GM12878 (cell line): ENCODE measurements around the gene NSG2.

Source experiments
- ATF3 ChIP-seq: IDR thresholded peaks from 2 replicates; pipeline ENCODE4 v1.6.1; 2011; ENCODE audit warnings: low read depth, mild to moderate bottlenecking, low read length, moderate library complexity, borderline replicate concordance; ENCODE audit errors: extremely low read depth
- CEBPZ ChIP-seq: fragments of 150-350 bp; IDR thresholded peaks from 2 replicates; pipeline ENCODE4 v1.6.1; 2016; ENCODE audit warnings: low read depth, low read length
- CTCF ChIP-seq, 3 experiments: IDR thresholded peaks in 2 of 3; conservative IDR thresholded peaks in 1 of 3; 2 replicates each; pipeline ENCODE4 v1.5.1; 2011; ENCODE audit warnings: low read depth in 3 of 3, low read length in 3 of 3, mild to moderate bottlenecking in 3 of 3, control low read depth in 2 of 3, moderate library complexity in 2 of 3, inconsistent platforms in 1 of 3, mixed read lengths in 1 of 3; ENCODE audit not compliant: control insufficient read depth in 2 of 3, insufficient read depth in 1 of 3; ENCODE audit errors: extremely low read depth in 1 of 3
- E2F4 ChIP-seq: IDR thresholded peaks from 2 replicates; pipeline ENCODE4 v1.6.1; 2012; ENCODE audit warnings: low read depth, low read length, improper control_type of control experiment
- NRF1 ChIP-seq: conservative IDR thresholded peaks from 2 replicates; pipeline ENCODE4 v1.6.1; 2011; ENCODE audit warnings: mild to moderate bottlenecking, low read depth, low read length, improper control_type of control experiment
- POLR2A ChIP-seq: IDR thresholded peaks from 2 replicates; pipeline ENCODE4 v1.6.1; 2011; ENCODE audit warnings: low read depth, mild to moderate bottlenecking, low read length
- TCF7 ChIP-seq: IDR thresholded peaks from 2 replicates; pipeline ENCODE4 v1.6.1; 2014; ENCODE audit warnings: antibody characterized with exemption, borderline replicate concordance

- TF ChIP-seq NRF1 (no peak), CTCF (IDR thresholded peaks at IDR 0.05 in 2 of 3, conservative IDR thresholded peaks at IDR 0.05 in 1 of 3; ENCODE audit: control insufficient read depth in 2 of 3, extremely low read depth in 1 of 3, insufficient read depth in 1 of 3, low read depth in 3 of 3, low read length in 3 of 3) (no peak), CEBPZ (no peak), E2F4 (no peak), TCF7 (no peak), POLR2A (no peak), ATF3 (no peak)
These were observed 103.9 kb downstream of the NSG2 start for GRCh38 chr5:174149426-174149825.
